ENCODE results near the gene B4GALT5.

DNA sequence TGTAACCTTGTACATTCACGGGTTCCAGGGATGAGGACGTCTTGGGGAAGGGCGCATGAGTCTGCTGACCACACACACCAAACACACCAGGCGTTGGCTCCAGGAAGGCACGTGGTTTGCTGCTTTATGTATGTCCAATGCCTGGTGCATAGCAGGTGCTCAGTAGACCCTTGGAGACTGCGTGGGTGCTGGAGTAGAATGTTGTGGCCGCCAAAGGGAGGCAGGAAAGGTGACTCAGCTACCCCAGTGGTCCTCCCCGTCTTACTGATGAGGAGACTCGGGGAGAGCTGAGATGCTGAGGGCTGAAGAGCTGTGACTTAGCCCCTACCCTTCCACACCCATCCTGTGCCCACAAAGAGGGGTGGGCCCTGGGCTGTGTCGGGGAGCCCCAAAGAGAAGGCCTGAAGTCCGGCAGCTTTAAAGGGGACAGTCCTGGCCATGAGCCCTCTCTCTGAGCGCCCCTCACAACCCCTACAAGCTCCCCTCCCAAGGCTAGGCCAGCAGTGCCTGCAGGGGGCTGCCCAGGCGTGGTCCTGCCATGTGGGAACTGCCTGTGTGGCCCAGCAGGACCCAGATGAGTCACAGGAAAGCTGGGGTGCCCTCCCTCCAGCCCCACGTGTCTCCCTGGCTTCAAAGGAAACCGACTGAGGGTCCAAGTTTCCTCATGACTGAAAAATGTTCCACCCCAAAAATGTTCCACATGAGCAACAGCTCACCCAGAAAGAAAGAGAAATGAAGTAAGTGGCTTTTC lies 117.7 kb downstream of the B4GALT5 start:
- TF ChIP-seq POLR2AphosphoS5 (IDR thresholded peaks at IDR 0.05) (no peak), POLR2A (IDR thresholded peaks at IDR 0.05) (no peak)
- TF ChIP-seq, protein P1, sequence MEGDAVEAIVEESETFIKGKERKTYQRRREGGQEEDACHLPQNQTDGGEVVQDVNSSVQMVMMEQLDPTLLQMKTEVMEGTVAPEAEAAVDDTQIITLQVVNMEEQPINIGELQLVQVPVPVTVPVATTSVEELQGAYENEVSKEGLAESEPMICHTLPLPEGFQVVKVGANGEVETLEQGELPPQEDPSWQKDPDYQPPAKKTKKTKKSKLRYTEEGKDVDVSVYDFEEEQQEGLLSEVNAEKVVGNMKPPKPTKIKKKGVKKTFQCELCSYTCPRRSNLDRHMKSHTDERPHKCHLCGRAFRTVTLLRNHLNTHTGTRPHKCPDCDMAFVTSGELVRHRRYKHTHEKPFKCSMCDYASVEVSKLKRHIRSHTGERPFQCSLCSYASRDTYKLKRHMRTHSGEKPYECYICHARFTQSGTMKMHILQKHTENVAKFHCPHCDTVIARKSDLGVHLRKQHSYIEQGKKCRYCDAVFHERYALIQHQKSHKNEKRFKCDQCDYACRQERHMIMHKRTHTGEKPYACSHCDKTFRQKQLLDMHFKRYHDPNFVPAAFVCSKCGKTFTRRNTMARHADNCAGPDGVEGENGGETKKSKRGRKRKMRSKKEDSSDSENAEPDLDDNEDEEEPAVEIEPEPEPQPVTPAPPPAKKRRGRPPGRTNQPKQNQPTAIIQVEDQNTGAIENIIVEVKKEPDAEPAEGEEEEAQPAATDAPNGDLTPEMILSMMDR (IDR thresholded peaks at IDR 0.05) = no peak
